ENCODE measurements around the gene EPHA6.
"Not testable (repeated sequence)": the region's sequence is repeated elsewhere in the genome, so short reads cannot be mapped to it uniquely, and the experiment has no call there.

Gene EPHA6

GRCh38 chr3:97421565-97421964 is 607.2 kb downstream of the EPHA6 start:
- no peak for DNase-seq (ENCODE audit: low read depth in 1 of 2, low spot score in 1 of 2)

DNA sequence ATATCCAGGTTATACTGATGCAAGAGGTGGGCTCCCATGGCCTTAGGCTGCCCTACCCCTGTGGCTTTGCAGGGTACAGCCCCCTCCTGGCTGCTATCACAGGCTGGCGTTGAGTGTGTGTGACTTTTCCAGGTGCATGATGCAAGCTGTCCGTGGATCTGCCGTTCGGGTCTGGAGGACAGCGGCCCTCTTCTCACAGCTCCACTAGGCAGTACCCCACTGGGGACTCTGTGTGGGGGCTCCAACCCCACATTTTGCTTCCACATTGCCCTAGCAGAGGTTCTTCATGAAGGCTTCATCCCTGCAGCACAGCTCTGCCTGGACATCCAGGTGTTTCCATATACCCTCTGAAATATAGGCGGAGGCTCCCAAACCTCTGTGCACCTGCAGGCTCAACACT is 610.6 kb downstream of the EPHA6 start:
- DNase-seq (ENCODE audit: low read depth in 1 of 2, low spot score in 1 of 2) = no peak

DNA sequence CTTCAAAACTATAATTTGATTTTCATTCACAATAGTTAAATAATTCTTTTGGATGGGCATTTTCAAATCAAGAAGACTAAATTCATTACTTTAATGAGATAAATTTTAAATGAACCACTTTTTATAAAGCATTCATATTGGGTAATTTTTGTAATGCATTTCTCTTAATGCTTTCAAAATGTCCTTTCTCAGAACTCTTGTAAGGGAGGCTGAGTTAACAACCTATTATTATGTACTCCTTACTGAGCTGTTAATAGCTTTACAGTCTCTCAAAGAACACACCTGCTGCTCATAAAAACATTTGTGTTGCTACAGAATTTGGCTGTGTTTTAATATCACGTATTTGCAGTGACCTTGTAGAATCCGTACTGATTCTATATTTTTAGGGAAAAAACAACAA is 616.2 kb downstream of the EPHA6 start:
- DNase-seq (ENCODE audit: low read depth in 1 of 2, low spot score in 1 of 2) = no peak

- DNase-seq (ENCODE audit: low read depth in 1 of 2, low spot score in 1 of 2) = no peak
Measured at GRCh38 chr3:97432914-97433313, 618.5 kb downstream of the EPHA6 start.

- no peak for DNase-seq (ENCODE audit: low read depth in 1 of 2, low spot score in 1 of 2)
Measured at GRCh38 chr3:97438131-97438530, 623.7 kb downstream of the EPHA6 start.

- no peak for DNase-seq (ENCODE audit: low read depth in 1 of 2, low spot score in 1 of 2)
Measured at GRCh38 chr3:97439373-97439772, 625.0 kb downstream of the EPHA6 start.

DNA sequence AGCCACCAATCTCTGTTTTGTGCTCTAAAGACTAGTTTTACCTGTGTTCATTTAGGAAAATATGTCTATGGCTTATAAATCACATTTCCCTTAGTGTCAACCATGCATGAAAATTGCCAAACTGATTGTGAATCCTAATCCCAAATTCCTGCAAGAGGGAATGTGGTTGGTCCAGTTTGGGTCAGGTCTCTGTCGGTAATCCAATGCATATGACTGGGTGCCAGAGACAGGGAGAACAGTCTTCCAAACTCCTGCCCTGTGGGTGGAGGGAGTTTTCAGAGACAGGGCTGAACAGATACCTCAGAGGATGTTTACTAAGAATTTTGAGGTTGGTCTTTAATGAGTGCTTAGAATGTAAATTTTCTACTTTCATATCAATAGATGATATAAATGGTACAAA is 649.6 kb downstream of the EPHA6 start:
- no peak for DNase-seq (ENCODE audit: low read depth in 1 of 2, low spot score in 1 of 2)

GRCh38 chr3:97470481-97470880 is 656.1 kb downstream of the EPHA6 start:
- no peak for DNase-seq (ENCODE audit: low read depth in 1 of 2, low spot score in 1 of 2)

DNA sequence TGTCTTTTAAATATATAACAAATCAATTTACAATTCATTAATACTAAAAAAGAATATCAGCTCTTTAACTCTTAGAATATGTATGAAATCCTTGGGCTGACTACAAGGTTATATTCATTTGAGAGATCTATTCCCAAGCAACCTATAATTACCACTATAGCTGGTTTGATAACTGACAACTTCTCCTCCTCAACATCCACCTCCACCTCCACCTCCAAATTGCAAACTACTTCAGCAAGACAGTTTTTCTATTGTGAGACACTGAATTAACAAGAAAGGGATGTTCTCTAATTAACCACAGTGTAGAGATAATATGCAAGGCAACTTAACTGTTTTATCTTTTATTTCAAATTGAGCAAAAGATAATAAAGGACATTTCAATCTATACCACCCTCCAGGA is 665.3 kb downstream of the EPHA6 start:
- no peak for DNase-seq (ENCODE audit: low read depth in 1 of 2, low spot score in 1 of 2)

- not testable (repeated sequence) for DNase-seq (ENCODE audit: low read depth in 1 of 2, low spot score in 1 of 2)
Measured at GRCh38 chr3:97480696-97481289, 666.4 kb downstream of the EPHA6 start.

- DNase-seq (ENCODE audit: low read depth in 1 of 2, low spot score in 1 of 2) = no peak
Measured at GRCh38 chr3:97481416-97481815, 667.0 kb downstream of the EPHA6 start.

GRCh38 chr3:97485206-97485605 is 670.8 kb downstream of the EPHA6 start:
- no peak for DNase-seq (ENCODE audit: low read depth in 1 of 2, low spot score in 1 of 2)

GRCh38 chr3:97487587-97487986 is 673.2 kb downstream of the EPHA6 start:
- DNase-seq (ENCODE audit: low read depth in 1 of 2, low spot score in 1 of 2) = no peak

- no peak for DNase-seq (ENCODE audit: low read depth in 1 of 2, low spot score in 1 of 2)
Measured at GRCh38 chr3:97488741-97489140, 674.3 kb downstream of the EPHA6 start.

DNA sequence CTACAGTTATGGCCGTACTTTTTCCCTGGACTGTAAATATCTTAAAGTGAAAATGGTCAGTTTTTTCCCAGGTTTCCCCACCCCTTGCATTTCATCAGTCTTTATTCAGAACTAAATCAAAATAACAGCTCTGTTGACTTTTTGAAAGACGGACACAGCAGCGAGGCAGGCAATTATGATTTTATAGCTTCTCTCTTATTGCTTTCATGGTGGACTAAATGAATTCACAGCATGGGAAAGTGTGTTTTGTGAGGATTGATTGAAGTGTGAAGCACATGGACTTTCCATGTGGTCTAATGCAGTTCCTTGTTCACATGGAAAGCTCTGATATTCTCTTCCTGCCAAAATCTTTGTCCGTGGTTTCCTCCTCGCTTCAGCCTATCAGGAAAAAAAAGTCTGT is 681.5 kb downstream of the EPHA6 start:
- no peak for DNase-seq (ENCODE audit: low read depth in 1 of 2, low spot score in 1 of 2)

- no peak for DNase-seq (ENCODE audit: low read depth in 1 of 2, low spot score in 1 of 2)
Measured at GRCh38 chr3:97497138-97497537, 682.7 kb downstream of the EPHA6 start.

- no peak for DNase-seq (ENCODE audit: low read depth in 1 of 2, low spot score in 1 of 2)
Measured at GRCh38 chr3:97504463-97504862, 690.1 kb downstream of the EPHA6 start.

DNA sequence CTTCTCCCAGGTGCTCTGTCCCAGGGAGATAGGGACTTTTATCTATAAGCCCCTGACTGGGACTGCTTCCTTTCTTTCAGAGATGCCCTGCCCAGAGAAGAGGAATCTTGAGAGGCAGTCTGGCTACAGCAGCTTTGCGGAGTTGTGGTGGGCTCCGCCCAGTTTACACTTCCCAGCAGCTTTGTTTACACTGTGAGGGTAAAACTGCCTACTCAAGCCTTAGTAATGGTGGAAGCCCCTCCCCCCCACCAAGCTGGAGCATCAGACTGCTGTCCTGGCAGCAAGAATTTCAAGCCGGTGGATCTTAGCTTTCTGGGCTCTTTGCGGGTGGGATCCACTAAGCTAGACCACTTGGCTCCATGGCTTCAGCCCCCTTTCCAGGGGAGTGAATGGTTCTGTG is 696.4 kb downstream of the EPHA6 start:
- no peak for DNase-seq (ENCODE audit: low read depth in 1 of 2, low spot score in 1 of 2)

DNA sequence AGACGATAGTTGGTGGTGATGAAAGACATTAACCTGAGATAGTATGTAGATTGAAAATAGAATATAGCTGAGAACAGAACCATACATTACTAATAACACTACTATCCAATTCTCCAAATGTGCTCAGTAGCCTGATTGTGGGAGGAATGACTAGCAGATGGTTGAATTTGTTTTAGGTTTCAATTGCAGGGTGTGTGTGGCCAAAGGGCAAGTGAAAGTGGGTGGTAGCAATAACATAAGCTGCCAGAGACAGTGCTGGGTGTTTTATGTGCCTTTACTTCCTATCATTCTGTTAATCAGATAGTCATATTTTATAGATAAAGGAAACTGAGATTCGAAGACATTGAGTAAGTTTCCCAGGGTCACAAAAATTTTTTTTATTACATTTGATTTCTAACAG is 700.7 kb downstream of the EPHA6 start:
- DNase-seq (ENCODE audit: low read depth in 1 of 2, low spot score in 1 of 2) = no peak

GRCh38 chr3:97530691-97531090 is 716.3 kb downstream of the EPHA6 start:
- DNase-seq (ENCODE audit: low read depth in 1 of 2, low spot score in 1 of 2) = no peak

- DNase-seq (ENCODE audit: low read depth in 1 of 2, low spot score in 1 of 2) = not testable (repeated sequence)
Measured at GRCh38 chr3:97547573-97547972, 733.2 kb downstream of the EPHA6 start.

DNA sequence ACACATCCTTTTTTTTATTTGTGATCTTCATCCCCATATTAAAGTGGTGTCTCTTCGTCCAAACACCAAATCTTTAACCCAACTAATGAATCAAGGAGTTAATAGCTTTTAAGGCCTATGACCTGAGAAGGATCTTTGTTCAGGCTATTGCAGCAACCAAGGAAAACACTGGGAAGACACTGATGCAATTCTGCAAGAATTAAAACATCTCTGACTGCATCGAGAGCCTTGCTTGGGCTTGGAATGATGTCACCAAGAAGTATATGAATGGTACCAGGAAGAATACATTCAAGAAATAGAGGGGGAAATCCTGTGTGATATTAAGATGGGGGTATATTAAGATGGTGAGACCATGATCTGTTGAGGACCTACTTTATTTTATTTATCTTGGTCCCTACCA is 736.0 kb downstream of the EPHA6 start:
- no peak for DNase-seq (ENCODE audit: low read depth in 1 of 2, low spot score in 1 of 2)

DNA sequence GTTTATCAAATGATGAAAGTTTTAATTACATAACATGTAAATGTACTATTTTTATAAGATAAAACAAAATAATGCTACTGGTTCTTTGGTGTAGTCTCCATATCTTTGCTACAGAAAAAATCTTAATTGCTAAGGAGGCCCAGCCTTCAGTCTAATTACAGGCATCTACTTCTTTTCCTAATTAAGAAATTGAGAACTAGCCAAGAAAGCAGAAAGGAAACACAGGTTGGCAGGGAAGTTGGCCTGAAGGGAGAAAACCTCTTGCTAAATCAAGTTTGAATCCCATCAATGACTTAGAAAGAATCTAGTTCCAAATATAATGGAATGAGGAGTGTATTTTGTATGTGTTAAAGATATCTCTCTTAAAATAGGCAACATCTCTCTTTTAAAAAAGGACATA is 737.8 kb downstream of the EPHA6 start:
- DNase-seq (ENCODE audit: low read depth in 1 of 2, low spot score in 1 of 2) = no peak

DNA sequence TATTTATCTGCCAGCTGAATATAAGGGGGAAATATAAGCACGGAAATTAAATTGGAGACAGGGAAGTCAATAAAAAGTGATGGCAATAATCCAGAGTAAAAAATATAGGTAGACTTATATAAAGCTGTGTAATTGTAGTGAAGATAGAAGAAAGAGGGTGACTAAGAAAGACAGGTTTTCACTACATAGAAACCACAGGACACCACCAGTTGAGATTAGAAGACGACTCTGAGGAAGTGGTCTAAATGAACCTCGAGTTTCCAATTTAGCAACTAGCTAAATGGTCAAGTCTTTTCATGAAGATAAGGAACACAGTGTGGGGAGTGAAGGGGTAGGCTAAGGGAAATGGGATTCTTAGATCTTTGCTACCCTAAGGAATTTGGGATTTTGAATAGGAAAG is 761.3 kb downstream of the EPHA6 start:
- no peak for DNase-seq (ENCODE audit: low read depth in 1 of 2, low spot score in 1 of 2)
